MV-4-11 (cell line): ENCODE measurements around the gene TTI1.
"Not testable (repeated sequence)": the region's sequence is repeated elsewhere in the genome, so short reads cannot be mapped to it uniquely, and the experiment has no call there.

Source experiments
- DNase-seq: peaks from one replicate; lab custom pipeline; 2025; lab: John Stamatoyannopoulos, UW

The TTI1 gene

DNA sequence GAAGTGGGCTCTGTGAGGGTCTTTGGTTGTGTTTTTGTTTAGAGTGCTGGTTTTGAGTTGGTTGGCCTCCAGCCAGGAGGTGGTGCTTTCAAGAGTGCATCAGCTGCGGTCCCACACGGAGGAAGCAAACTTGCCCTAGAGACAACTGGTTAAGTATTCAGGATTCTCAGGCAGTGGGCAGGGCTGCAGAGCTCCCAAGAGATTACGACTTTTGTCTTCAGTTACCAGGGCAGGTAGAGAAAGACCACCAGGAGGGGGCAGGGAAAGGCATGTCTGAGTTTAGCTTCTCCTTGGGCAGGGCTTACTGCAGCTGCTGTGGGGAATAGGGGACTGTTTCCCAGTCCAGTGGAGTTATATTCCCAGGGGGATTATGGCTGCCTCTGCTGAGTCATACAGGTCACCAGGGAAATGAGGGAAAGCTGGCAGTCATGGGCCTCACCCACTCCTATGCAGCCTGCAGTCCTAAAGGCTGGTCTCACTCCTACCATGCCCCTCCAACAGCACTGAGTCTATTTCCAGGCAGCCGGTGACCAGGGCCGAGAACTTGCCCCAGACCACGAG is 64.3 kb downstream of the TTI1 start:
- no peak for DNase-seq

DNA sequence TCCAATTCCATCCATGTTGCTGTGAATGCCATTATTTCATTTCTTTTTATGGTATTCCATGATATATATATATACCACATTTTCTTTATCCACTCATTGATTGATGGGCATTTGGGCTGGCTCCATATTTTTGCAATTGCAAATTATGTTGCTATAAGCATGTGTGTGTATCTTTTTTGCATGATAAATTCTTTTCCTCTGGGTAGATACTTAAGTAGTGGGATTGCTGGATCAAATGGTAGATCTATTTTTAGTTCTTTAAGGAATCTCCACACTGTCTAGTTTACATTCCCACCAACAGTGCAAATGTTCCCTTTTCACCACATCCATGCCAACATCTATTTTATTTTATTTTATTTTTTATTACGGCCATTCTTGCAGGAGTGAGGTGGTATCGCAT is 69.8 kb downstream of the TTI1 start:
- not testable (repeated sequence) for DNase-seq

DNA sequence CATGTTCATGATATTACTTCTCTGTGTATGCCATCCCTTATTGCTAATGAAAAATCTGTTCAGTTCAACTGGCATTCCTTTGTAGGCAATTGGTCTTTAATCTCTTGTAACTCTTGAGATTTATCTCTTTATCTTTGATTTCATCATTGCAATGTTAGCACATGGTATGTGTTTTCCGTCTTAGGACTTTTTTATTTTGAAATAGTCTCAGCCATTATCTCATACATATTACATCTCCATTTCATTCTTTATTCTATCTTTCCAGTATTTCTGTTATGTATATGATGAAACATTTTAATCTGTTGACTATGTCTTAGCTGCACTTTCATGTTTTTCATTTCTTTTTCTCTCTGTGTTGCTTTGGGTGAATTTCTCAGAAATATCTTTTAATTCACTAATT is 72.2 kb downstream of the TTI1 start:
- DNase-seq, result no peak

DNA sequence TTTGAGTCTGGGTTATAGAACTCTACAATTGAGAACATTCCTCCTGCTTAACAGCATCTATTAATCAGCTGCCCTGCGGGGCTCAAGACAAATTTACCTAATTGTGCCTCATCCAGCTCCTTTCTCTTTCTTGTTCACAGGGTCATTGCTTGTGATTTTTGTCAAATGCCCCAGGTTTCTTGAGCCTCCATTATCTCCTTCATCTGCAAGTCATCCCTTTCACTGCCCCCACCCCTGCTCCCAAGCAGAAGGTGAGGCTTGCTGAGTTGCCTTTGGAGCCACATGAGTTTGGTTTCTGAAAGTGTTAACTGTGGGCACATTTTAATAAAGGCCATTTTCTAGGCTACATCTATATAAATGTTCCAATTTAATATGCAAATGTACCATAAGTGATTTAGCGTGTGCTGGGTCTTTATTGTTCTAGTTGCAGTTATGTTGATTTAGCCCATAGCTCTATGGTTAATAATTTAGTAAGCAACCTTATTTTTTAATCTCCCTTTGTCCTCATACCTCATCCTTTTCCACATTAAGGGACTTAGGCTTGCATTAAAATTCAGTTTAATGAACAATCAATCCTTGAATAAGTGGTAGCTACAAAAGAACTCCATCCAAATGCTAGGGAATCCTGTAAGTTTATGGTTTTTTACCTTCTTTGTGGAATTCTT is 74.3 kb downstream of the TTI1 start:
- no peak for DNase-seq

DNA sequence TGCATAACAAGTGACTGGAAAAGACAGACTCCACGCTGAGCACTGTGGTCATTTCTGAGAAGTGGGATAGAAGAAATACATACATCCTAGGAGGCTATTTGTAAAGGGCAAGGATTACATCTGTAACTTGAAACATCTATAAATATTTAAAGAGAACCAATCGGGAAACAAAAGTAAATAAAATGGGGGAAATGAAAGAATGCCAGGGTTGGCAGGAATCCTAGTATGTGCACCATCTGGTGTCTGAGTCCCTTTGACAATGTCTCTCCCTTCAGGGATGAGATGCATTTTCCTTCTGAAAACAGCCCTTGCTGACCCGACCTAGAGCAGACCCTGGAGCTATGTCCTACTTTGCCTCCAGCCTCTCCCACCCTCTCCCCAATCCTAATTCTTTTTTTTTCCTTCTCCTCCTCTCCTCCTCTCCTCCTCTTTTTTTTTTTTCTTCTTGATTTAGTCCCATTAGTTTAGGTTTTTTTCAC is 77.1 kb downstream of the TTI1 start:
- no peak for DNase-seq

DNA sequence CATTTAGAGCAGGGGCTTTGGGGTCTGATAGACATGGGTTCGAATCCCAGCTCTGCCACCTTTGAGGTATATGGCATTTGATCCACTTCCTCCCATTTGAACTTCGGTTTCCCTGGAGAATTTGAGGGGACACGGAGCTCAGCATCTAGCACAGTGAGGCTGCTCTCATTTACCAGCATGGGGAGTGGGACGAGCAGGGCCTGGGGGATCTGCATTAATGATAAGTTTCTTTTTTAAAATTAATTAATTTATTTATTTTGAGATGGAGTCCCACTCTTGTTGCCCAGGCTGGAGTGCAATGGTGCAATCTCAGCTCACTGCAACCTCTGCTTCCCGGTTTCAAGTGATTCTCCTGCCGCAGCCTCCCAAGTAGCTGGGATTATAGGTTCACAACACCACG is 77.7 kb downstream of the TTI1 start:
- no peak for DNase-seq

DNA sequence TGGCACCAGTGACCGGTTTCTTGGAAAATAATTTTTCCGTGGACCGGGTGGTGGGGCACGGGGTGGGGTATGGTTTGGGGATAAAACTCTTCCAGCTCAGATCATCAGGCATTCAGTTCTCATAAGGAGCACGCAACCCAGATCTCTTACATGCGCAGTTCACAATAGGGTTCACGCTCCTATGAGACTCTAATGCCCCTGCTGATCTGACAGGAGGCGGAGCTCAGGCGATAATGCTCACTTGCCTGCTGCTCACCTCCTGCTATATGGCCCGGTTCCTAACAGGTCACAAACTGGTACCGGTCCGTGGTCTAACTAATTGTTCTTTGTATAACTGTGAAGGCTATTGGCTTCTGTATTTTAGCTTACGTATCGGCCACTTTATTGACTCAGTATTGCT is 78.6 kb downstream of the TTI1 start:
- no peak for DNase-seq

DNA sequence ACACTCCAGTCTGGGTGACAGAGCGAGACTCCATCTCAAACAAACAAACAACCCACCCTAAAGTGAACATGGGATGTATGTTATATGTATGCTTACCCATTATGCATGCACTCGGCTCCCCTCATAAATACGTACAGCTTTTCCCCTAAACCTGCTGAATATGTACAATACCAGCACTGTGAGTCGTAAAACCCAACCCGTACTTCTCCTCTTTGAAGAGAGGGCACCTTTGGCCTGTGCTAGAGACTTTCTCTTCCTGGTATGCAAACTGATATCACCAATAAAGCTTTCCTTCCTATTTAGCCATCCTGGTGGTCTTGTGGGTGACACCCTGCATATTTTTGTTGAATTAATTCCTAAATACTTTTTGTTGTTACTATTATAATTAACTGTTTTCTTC is 79.1 kb downstream of the TTI1 start:
- no peak for DNase-seq

DNA sequence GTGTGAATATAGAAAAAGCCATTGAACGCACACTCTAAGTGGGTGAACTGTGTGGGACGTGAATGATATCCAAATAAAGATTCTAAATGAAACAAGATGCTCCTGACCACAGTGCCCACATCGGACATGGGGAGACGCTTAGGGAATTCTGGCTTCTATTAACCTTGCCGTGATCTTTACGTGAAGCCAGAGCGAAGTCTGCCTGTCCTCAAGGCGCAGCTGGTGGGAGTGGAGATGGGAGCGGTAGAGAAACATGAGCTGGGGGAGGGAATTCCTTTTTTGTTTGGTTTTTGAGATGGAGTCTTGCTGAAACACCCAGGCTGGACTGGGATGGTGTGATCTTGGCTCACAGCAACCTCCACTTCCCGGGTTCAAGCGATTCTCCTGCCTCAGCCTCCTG is 84.3 kb downstream of the TTI1 start:
- DNase-seq, result no peak

DNA sequence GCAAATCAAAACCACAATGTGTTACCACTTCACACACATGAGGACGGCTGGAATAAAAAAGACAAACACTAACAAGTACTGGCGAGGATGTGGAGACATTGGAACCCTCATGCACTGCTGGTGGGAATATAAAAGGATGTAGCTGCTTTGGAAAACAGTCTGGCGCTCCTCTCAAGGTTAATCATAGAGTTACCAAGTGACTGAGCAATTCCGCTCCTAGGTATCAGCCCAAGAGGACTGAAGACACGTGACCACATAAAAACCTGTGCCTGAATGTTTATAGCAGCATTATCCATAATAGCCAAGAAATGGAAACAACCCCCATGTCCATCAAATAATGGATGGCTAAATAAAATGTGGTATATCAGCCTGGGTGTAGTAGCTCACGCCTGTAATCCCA is 85.3 kb downstream of the TTI1 start:
- no peak for DNase-seq

DNA sequence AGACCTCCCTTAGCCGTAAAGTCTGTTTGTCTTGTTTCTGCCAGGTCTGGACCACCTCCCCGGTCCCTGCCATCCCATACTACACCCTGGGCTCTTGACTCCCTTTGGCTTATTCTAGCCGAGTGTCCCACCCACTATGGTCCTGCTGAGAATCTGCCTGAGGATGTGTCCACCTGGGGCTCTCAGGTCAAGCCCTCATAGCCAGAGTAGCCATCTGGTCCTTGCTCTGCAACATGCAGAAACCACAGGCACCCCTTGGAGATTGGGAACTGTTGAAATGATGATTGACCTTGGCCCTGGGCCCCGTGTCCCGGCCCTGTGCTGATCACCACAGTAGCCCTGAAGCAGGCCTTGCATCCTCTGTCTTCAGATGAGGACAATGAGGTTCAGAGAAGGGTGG is 86.3 kb downstream of the TTI1 start:
- DNase-seq, result no peak

DNA sequence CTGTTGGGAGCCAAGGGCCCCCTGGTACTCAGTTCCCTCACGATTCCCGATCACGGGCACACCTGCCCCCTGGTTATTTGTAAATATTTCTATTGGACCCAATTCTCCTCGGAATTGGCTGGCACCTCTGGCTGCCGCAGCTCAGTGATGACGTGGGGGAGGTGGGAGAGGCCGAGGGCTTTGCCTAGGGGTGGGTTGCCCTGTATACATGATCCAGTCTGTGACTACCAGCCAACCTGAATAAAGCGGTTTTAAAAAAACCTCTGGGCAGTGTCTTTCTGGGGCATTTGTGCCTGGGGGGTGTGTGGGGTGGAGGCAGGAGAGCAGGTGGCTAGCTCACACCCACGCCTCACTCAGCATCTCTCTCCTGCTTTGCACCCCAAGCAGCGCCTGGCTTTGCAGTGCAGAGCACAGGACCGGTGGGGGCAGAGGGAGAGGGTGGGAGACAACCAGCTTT is 88.1 kb downstream of the TTI1 start:
- DNase-seq, result no peak

DNA sequence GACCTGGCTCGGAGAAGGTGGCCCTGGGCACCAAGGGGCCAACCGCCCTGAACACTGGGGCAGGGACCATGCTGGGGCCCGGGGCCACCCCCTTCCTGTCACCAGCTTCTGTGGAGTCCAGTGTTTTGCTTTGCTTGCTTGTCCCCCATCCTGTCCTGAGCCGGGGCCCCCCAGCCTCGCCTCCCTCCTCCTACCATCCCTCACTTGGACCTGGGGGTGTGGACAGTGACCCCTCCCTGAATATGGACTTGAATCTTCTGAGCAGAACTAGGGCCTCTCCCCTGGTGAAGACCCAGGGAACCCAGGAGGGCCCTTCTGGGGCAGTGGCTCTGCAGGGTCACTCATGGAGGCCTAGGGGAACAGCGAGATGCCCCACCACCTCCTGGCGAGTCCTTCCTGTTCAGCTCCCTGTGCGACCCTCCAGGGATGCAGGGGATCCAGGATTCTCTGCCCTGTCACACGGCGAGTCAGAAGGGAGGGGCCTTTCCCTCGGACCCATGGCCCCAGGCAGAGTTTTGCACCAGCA is 88.7 kb downstream of the TTI1 start:
- DNase-seq, result no peak

DNA sequence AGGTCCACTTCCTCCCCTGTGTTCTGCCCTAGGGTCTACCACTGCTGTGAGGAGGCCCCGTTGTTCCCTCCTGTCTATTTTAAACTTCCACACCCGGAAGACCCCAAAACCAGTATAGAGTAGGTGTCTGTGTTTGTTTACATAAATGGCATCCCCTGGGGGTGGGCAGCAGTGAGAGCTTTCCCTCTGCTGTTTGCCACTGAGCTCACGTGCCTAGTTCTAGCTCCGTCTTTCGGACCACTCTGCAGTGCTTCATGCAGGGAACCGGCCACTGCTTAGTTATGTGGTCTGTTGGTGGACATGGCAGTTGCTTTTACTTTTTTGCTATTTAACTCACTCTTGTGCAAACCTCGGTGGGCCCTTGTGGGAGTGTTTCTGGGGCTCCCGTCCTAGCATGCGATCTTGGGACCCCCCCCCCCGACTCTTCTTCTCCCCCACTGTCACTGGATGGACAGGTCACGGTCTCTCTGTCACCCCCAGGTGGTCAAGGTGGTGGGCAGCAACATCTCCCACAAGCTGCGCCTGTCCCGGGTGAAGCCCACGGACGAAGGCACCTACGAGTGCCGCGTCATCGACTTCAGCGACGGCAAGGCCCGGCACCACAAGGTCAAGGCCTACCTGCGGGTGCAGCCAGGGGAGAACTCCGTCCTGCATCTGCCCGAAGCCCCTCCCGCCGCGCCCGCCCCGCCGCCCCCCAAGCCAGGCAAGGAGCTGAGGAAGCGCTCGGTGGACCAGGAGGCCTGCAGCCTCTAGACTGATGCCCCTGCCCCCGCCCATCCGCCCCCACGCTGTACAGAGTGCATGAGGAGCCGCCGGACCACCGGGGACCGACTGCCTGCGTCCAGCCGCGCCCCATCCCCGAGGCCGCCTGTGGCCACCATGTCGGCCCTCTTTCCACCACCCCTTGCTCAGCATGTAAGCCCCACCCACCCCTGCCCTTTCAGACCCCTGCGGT is 89.5 kb downstream of the TTI1 start:
- no peak for DNase-seq

DNA sequence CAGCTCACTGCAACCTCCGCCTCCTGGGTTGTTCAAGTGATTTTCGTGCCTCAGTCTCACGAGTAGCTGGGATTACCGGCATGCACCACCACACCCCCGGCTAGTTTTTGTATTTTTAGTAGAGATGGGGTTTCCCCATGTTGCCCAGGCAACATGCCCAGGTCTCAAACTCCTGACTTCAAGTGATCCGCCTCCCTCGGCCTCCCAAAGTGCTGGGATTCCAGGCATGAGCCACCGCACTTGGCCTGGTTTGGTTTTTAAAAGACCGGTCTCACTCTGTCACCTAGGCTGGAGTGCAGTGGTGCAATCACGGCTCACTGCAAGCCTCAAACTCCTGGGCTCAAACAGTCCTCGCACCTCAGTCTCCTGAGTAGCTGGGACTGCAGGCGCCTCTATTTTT is 90.2 kb downstream of the TTI1 start:
- no peak for DNase-seq

DNA sequence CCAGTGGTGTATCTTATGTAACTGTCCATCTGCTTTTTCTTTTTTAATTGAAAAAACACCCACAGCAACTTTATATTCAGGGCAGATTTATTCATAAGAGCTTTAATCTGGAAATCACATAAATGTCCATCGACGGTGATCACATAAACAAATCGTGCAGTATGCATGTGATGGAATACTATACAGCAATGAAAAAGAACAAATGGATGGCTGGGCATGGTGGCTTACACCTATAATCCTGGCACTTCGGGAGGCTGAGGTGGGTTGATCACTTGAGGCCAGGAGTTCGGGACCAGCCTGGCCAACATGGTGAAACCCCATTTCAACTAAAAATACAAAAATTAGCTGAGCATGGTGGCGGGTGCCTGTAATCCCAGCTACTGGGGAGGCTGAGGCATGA is 91.3 kb downstream of the TTI1 start:
- DNase-seq, result no peak

DNA sequence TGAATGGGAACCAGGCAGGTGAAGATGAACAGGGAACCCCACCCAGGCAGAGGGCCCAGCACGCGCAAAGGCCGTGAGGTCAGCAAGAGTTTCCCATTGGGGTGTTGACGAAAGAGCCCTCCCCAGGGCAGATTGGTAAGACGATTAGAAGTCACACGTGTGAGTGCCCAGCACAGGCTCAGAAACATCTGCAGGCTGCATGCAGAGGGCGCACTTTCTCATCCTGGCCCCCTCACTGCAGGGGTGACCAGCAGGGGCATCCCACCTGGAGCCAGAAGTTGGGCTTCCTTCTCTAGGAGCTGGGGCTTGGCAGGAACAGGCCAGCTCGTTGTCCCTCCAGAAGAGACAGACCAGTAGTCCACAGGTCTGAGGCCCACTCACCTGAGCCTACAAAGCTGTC is 91.9 kb downstream of the TTI1 start:
- no peak for DNase-seq

DNA sequence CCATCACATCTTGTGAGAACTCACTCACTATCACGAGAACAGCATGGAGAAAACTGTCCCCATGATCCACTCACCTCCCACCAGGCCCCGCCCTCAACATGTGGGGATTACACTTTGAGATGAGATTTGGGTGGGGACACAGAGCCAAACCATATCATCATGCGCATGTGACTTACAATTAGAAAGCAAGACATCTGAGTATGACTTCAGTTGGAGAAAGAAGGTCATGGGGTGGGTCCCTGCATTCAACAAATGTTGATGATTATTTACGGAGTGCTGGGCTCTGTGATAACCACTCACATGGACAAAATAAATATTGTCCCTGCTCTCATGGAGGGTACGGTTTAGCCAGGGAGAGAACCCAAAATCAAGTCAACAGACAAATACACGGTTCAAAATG is 92.4 kb downstream of the TTI1 start:
- no peak for DNase-seq

DNA sequence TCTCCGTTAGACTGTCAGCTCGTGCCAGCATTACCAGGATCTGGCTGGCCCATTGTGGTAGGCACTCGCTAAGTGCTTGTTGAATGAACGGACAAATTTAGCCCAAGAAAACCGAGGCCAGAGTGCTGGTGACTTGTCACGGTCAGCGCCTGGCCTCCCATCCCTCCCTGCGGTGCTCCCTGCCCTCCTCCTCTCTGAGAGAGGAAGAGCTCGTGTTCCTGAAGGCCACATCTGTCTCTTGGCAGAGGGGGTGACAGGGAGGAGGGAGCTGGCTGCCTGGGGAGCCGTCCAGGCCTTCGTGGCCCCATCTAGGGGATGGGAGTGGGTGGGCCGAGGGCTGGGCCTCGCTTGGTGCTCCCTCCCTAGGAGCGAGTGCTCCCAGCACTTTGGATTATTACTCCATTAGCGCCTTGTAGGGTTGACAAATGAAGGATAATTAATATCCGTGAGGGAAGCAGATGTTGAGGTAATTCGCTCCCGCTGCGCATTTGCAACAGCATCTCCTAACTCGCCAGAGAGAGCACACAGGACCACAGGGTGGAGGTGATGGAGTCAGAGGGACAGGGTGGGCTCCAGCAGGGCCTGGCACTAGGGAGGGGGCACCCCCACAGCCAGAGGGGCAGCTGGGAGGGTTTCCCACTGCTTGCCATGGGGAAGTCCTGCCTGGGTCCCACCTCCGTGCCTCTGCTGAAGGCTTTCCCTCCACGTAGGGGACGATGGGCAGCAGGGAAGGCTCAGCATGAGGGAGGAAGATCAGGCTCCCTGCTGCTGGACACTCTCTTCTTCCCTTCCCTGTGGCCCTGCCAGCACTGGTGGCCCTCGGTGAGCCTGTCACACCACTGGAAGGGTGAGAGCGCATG is 93.3 kb downstream of the TTI1 start:
- DNase-seq, result no peak

DNA sequence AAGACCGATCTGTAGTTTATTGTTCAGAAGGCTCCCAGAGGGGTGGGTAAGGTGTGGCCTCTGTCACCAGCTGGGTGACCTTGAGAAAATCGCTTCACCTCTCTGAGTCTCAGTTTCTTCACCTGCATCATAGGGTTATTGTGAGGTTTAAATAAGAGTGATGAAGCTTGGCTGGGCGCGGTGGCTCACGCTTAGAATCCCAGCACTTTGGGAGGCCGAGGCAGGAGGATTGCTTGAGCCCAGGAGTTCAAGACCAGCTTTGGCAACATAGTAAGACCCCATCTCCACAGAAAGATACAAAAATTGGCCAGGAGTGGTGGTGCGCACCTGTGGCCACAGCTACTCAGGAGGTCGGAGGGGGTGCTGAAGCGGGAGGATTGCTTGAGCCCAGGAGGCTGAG is 94.3 kb downstream of the TTI1 start:
- no peak for DNase-seq

DNA sequence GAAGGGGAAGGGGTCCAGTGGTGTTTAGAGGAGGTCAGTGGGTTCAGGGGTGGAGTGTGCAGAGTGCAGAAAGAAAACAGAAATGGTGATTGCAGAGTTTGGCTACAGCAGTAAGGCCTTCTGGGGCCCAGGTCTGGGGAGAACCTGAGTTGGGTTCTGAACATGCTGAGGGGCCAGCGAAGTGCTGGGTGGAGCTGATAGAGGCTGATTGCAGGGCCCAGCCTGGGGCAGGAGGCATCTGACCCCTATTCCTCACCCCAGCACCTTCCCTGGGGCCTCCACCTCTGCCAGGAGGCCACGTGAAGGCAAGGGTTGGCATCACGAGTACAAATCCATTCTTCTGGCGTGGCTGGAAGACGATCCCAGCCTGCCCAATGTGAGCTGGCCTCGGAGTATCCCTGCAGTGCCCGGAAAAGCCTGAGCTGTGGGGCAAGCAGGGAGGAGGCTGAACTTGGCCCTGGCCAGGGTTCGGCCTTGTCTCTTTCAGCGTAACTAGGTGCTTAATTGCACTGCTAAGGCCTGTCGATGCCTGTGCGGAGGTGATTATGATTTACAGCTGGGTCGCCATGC is 95.0 kb downstream of the TTI1 start:
- DNase-seq, result no peak
